Esophagus squamous epithelium (tissue), 5 donors: Measurements from ENCODE around the gene TMEM200A. TPM values are rescaled to one million over a fixed set of nuclear protein-coding genes. Genes with fewer than 3 reads are reported as not detected.

ENCODE experiments used
- DNase-seq: peaks from one replicate; lab custom pipeline; 2025; lab: John Stamatoyannopoulos, UW
- H3K27ac ChIP-seq, 4 donors: fragments of 200-600 bp; sonication (generic); one replicate each; pipeline ENCODE4 v1.5.1; 2016 to 2019; ENCODE audit warnings: mild to moderate bottlenecking in 1 of 4
- H3K27me3 ChIP-seq, 4 donors: fragments of 200-600 bp; sonication (generic); 1 replicate in 3 of 4; 2 replicates in 1 of 4; pipeline versions ENCODE4 v1.5.1 to v1.6.0; 2017 to 2021; ENCODE audit warnings: antibody characterized with exemption in 1 of 4
- H3K36me3 ChIP-seq, 3 donors: fragments of 200-600 bp; sonication (generic); one replicate each; pipeline ENCODE4 v1.5.1; 2016 to 2019
- H3K4me1 ChIP-seq, 3 donors: fragments of 200-600 bp; sonication (generic); one replicate each; pipeline ENCODE4 v1.5.1; 2017 to 2019
- H3K4me3 ChIP-seq, 4 donors: fragments of 200-600 bp; sonication (generic); 1 replicate in 3 of 4; 2 replicates in 1 of 4; pipeline ENCODE4 v1.5.1; 2016 to 2019; ENCODE audit warnings: mild to moderate bottlenecking in 2 of 4, moderate library complexity in 1 of 4
- H3K9me3 ChIP-seq, 3 donors: fragments of 200-600 bp; sonication (generic); one replicate each; pipeline ENCODE4 v1.5.1; 2016 to 2019
- CTCF ChIP-seq, 6 experiments: fragments of 450-650 bp in 4 of 6; fragments of 200-600 bp in 2 of 6; sonication (generic) in 2 of 6; IDR thresholded peaks; one replicate each; pipeline ENCODE4 v1.5.1; 2016 to 2019; ENCODE audit warnings: antibody characterized with exemption in 6 of 6, mild to moderate bottlenecking in 4 of 6, moderate library complexity in 4 of 6
- POLR2A ChIP-seq, 4 donors: fragments of 450-650 bp; IDR thresholded peaks; one replicate each; pipeline ENCODE4 v1.6.1; 2017; ENCODE audit warnings: antibody characterized with exemption in 4 of 4, mild to moderate bottlenecking in 4 of 4, moderate library complexity in 3 of 4
- WGBS, 2 donors: methylation state at CpG; one replicate each; pipeline ENCODE4 v1.1.5; 2018; 5-methylcytosine and 5-hydroxymethylcytosine counted together
- intact Hi-C: fragments of 100-400 bp; cut with DNase I; formaldehyde crosslinking; loops from one replicate; pipeline ENCODE4 v1.15.0; 2022
- total RNA-seq, 4 donors: library from RNA; depleted of rRNA; stranded (reverse); fragments of >200 nt; gene quantifications; one replicate each; pipeline ENCODE4 v1.1.0, GENCODE V29; 2016
- donor health status: DM: yes; HTN: yes; CAD: no.

TMEM200A gene
- total RNA-seq, 4 donors from 2014 or later, result 0.31 to 1.9 (median 0.62) TPM; not detected in 1

- no peaks in the 10 kb centered on the region for H3K36me3 ChIP-seq
- no peaks in the 10 kb centered on the region for H3K9me3 ChIP-seq
- no peak overlapping the region for H3K27ac ChIP-seq
- DNase-seq, result no peak
- no peaks in the 10 kb centered on the region for H3K4me1 ChIP-seq
- 61 to 78% methylated on average over 3 of the region's 3 CpGs for WGBS, 2 donors
- no peaks in the 10 kb centered on the region for H3K27me3 ChIP-seq
- H3K4me3 ChIP-seq, result no peak overlapping the region
- TF ChIP-seq CTCF (IDR thresholded peaks at IDR 0.05), result no peak
- no peak for TF ChIP-seq POLR2A (IDR thresholded peaks at IDR 0.05)
- intact Hi-C loops, result no loop called here
These were observed 68.5 kb downstream of the TMEM200A start for GRCh38 chr6:130434174-130434873.

- 74 to 93% methylated on average over 4 of the region's 4 CpGs for WGBS, 2 donors
- Histone ChIP-seq H3K27me3 (no peaks in the 10 kb centered on the region), H3K4me3 (no peak overlapping the region), H3K36me3 (no peaks in the 10 kb centered on the region), H3K27ac (no peak overlapping the region), H3K9me3 (no peaks in the 10 kb centered on the region), H3K4me1 (no peaks in the 10 kb centered on the region)
- TF ChIP-seq CTCF (IDR thresholded peaks at IDR 0.05) (no peak), POLR2A (IDR thresholded peaks at IDR 0.05) (no peak)
- intact Hi-C loops, result no loop called here
- no peak for DNase-seq
These were observed 69.4 kb downstream of the TMEM200A start for GRCh38 chr6:130435181-130435580.

- 0% methylated on average over 1 of the region's 1 CpG for WGBS, 2 donors
- no peak overlapping the region for H3K27ac ChIP-seq
- H3K4me3 ChIP-seq, result no peak overlapping the region
- H3K27me3 ChIP-seq, result no peaks in the 10 kb centered on the region
- no peaks in the 10 kb centered on the region for H3K9me3 ChIP-seq
- TF ChIP-seq POLR2A (IDR thresholded peaks at IDR 0.05), result no peak
- no peak for TF ChIP-seq CTCF (IDR thresholded peaks at IDR 0.05)
- H3K36me3 ChIP-seq, result peaks cover 0 to 9% (median 0%) of the 10 kb centered on the region in 3 donors
- no peaks in the 10 kb centered on the region for H3K4me1 ChIP-seq
- DNase-seq, result no peak
- intact Hi-C loops, result no loop called here
These were observed 72.1 kb downstream of the TMEM200A start for GRCh38 chr6:130437961-130438360.

- no peak for DNase-seq
- H3K27ac ChIP-seq, result no peak overlapping the region
- TF ChIP-seq POLR2A (IDR thresholded peaks at IDR 0.05) (no peak), CTCF (IDR thresholded peaks at IDR 0.05) (no peak)
- H3K9me3 ChIP-seq, result no peaks in the 10 kb centered on the region
- no peak overlapping the region for H3K4me3 ChIP-seq
- intact Hi-C loops, result no loop called here
- no peaks in the 10 kb centered on the region for H3K4me1 ChIP-seq
- no peaks in the 10 kb centered on the region for H3K27me3 ChIP-seq
- no peaks in the 10 kb centered on the region for H3K36me3 ChIP-seq
These were observed 81.6 kb downstream of the TMEM200A start for GRCh38 chr6:130447374-130447773.

GRCh38 chr6:130452336-130452735 lies 86.5 kb downstream of the TMEM200A start:
- intact Hi-C loops, result no loop called here
- Histone ChIP-seq H3K27ac (no peak overlapping the region), H3K9me3 (no peaks in the 10 kb centered on the region), H3K4me1 (no peaks in the 10 kb centered on the region), H3K36me3 (no peaks in the 10 kb centered on the region), H3K4me3 (no peak overlapping the region), H3K27me3 (no peaks in the 10 kb centered on the region)
- TF ChIP-seq POLR2A (IDR thresholded peaks at IDR 0.05) (no peak), CTCF (IDR thresholded peaks at IDR 0.05) (no peak)
- no peak for DNase-seq
- 77 to 89% methylated on average over 1 of the region's 1 CpG for WGBS, 2 donors
